ENCODE measurements around the gene SMIM43. TPM values are rescaled to one million over a fixed set of nuclear protein-coding genes. Genes with fewer than 3 reads are reported as not detected.

Gene SMIM43
- total and polyA plus RNA-seq, 9 of the 15 experiments (the other 6 are each of a cell fraction or from before 2014, with no cell fraction given), result not detected

GRCh38 chr4:121776610-121777401, 11.8 kb upstream of the SMIM43 start:
- FAIRE-seq (no peak), ATAC-seq (no peak), DNase-seq (ENCODE audit: extremely low read depth in 1 of 4, low spot score in 3 of 4) (no peak)
- H3K27ac ChIP-seq (ENCODE audit: extremely low read depth, low read depth, low read length), result no peak overlapping the region
- H3K9ac ChIP-seq (ENCODE audit: insufficient read depth in 1 of 2, low read depth in 2 of 2, low read length in 2 of 2), result no peak overlapping the region
- H3K4me1 ChIP-seq (replicated peaks in 1 of 2; ENCODE audit: control insufficient read depth in 2 of 2, insufficient read depth in 2 of 2, low read length in 2 of 2), result peaks cover 0 to 6% of the 10 kb centered on the region in 2 experiments; a peak in 1 of 5 replicates
- intact Hi-C loops (cut with micrococcal nuclease) (no loop called here), in situ Hi-C loops (cut with MboI) (no loop called here)
- no peaks in the 10 kb centered on the region for H3K36me3 ChIP-seq (ENCODE audit: control insufficient read depth, insufficient read depth, low read length)
- H3K4me3 ChIP-seq, result no peak overlapping the region
- H3K79me2 ChIP-seq (ENCODE audit: control insufficient read depth, insufficient read depth, low read length), result no peaks in the 10 kb centered on the region
- H4K20me1 ChIP-seq (replicated peaks; ENCODE audit: control insufficient read depth, insufficient read depth, low read length), result no peaks in the 10 kb centered on the region
- 0 out of 2 replicates have a peak overlapping the region, but pooled peaks have one; percentile 14 for H2AFZ ChIP-seq (ENCODE audit: low read depth, low read length)
- WGBS (ENCODE audit: insufficient coverage, low coverage, missing lambda C conversion rate), result 33% methylated on average over 6 of the region's 6 CpGs
- ChIA-PET CTCF (ENCODE audit: low intra/inter-chr PET ratio) (no interaction called here), POLR2A (no interaction called here)
- no peaks in the 10 kb centered on the region for H3K9me1 ChIP-seq (ENCODE audit: control insufficient read depth, insufficient read depth, low read length)
- H3K4me2 ChIP-seq (ENCODE audit: insufficient read depth, low read length), result no peak overlapping the region
- no TSS peak for BruUV-seq (replicated peaks)
- TF ChIP-seq DEAF1 (CRISPR knock-in tag; IDR thresholded peaks at IDR 0.05), result no peak
- no peak for TF ChIP-seq NFXL1 (CRISPR knock-in tag; IDR thresholded peaks at IDR 0.05)
- H3K27me3 ChIP-seq (ENCODE audit: control insufficient read depth in 2 of 2, insufficient read depth in 2 of 2, low read length in 2 of 2), result no peaks in the 10 kb centered on the region
- H3K9me3 ChIP-seq (replicated peaks; ENCODE audit: control insufficient read depth, insufficient read depth, low read depth, low read length), result no peaks in the 10 kb centered on the region

- no peak for FAIRE-seq
- H3K4me3 ChIP-seq, result no peak overlapping the region
- TF ChIP-seq ZNF668 (CRISPR knock-in tag; IDR thresholded peaks at IDR 0.05), result no peak
- TF ChIP-seq DNMT1 (IDR thresholded peaks at IDR 0.05), result no peak
- no peak for TF ChIP-seq ZBTB26 (CRISPR knock-in tag; IDR thresholded peaks at IDR 0.05)
- TF ChIP-seq ZNF134 (CRISPR knock-in tag; conservative IDR thresholded peaks at IDR 0.05), result no peak
- TF ChIP-seq BCOR (IDR thresholded peaks at IDR 0.05), result no peak
- TF ChIP-seq SRSF1 (IDR thresholded peaks at IDR 0.05; ENCODE audit: low read depth, low read length), result no peak
- TF ChIP-seq MLX (CRISPR knock-in tag; conservative IDR thresholded peaks at IDR 0.05), result no peak
- no peak for TF ChIP-seq NFE2 (IDR thresholded peaks at IDR 0.05; ENCODE audit: low read depth)
Measured at GRCh38 chr4:121773883-121774282, 8.9 kb upstream of the SMIM43 start.

More at GRCh38 chr4:121773883-121774282, 8.9 kb upstream of the SMIM43 start:
- ChIA-PET CTCF (ENCODE audit: low intra/inter-chr PET ratio) (no interaction called here), POLR2A (interaction anchor here (1.2 to 1.5 kb wide), 2 partner anchors 8 to 11 kb away, joined by 4 read pairs; no protein-coding TSS in a partner anchor)
- Histone ChIP-seq H3K9me1 (ENCODE audit: control insufficient read depth, insufficient read depth, low read length) (no peaks in the 10 kb centered on the region), H3K27ac (ENCODE audit: extremely low read depth, low read depth, low read length) (no peak overlapping the region), H3K27me3 (ENCODE audit: control insufficient read depth in 2 of 2, insufficient read depth in 2 of 2, low read length in 2 of 2) (peaks cover 6 to 19% of the 10 kb centered on the region in 2 experiments; a peak in 3 of 5 replicates), H3K9me3 (replicated peaks; ENCODE audit: control insufficient read depth, insufficient read depth, low read depth, low read length) (no peaks in the 10 kb centered on the region), H3K4me2 (ENCODE audit: insufficient read depth, low read length) (no peak overlapping the region), H2AFZ (ENCODE audit: low read depth, low read length) (no peak overlapping the region), H3K36me3 (ENCODE audit: control insufficient read depth, insufficient read depth, low read length) (no peaks in the 10 kb centered on the region), H3K4me1 (replicated peaks in 1 of 2; ENCODE audit: control insufficient read depth in 2 of 2, insufficient read depth in 2 of 2, low read length in 2 of 2) (peaks cover 0 to 6% of the 10 kb centered on the region in 2 experiments; a peak in 1 of 5 replicates), H4K20me1 (replicated peaks; ENCODE audit: control insufficient read depth, insufficient read depth, low read length) (no peaks in the 10 kb centered on the region), H3K79me2 (ENCODE audit: control insufficient read depth, insufficient read depth, low read length) (no peaks in the 10 kb centered on the region), H3K9ac (ENCODE audit: insufficient read depth in 1 of 2, low read depth in 2 of 2, low read length in 2 of 2) (no peak overlapping the region)
- WGBS (ENCODE audit: insufficient coverage, low coverage, missing lambda C conversion rate), result 5% methylated on average over 1 of the region's 1 CpG
- no peak for DNase-seq (ENCODE audit: extremely low read depth in 1 of 4, low spot score in 3 of 4)
- no TSS peak for BruUV-seq (replicated peaks)
- in situ Hi-C loops (cut with MboI) (no loop called here), intact Hi-C loops (cut with micrococcal nuclease) (no loop called here)
- peak; percentile 40 for ATAC-seq
